Measurements from ENCODE around the gene ANO10.
"Not testable (repeated sequence)": the region's sequence is repeated elsewhere in the genome, so short reads cannot be mapped to it uniquely, and the experiment has no call there.

The ANO10 gene

GRCh38 chr3:43621656-43622432 lies at the start of gene ANO10:
Gene ANO10 (minus strand): TSS chr3:43622011. CDS start chr3:43605852, 16,159 bp downstream.
- FAIRE-seq (peak; percentile 82), DNase-seq (ENCODE audit: low spot score) (peak; percentile 98)

- no peak for FAIRE-seq
- DNase-seq (ENCODE audit: low spot score): no peak
Observed at GRCh38 chr3:43670635-43671522, 49.1 kb upstream of the ANO10 start.

- FAIRE-seq: not testable (repeated sequence)
Observed at GRCh38 chr3:43665011-43665410, 43.2 kb upstream of the ANO10 start.

GRCh38 chr3:43661376-43661775 lies 39.6 kb upstream of the ANO10 start:
- DNase-seq (ENCODE audit: low spot score); FAIRE-seq: not testable (repeated sequence)

More at GRCh38 chr3:43665011-43665410, 43.2 kb upstream of the ANO10 start:
- not testable (repeated sequence) for DNase-seq (ENCODE audit: low spot score)

GRCh38 chr3:43659250-43659880 lies 37.6 kb upstream of the ANO10 start:
- DNase-seq (ENCODE audit: low spot score) (no peak), FAIRE-seq (no peak)

- DNase-seq (ENCODE audit: low spot score); FAIRE-seq: not testable (repeated sequence)
Observed at GRCh38 chr3:43656390-43656789, 34.6 kb upstream of the ANO10 start.

GRCh38 chr3:43650345-43650744 lies 28.5 kb upstream of the ANO10 start:
- FAIRE-seq (no peak), DNase-seq (ENCODE audit: low spot score) (no peak)

GRCh38 chr3:43649365-43649968 lies 27.7 kb upstream of the ANO10 start:
- no peak for DNase-seq (ENCODE audit: low spot score)
- no peak for FAIRE-seq

GRCh38 chr3:43648957-43649356 lies 27.1 kb upstream of the ANO10 start:
- FAIRE-seq (no peak), DNase-seq (ENCODE audit: low spot score) (no peak)

GRCh38 chr3:43647331-43648166 lies 25.7 kb upstream of the ANO10 start:
- DNase-seq (ENCODE audit: low spot score) (peak; percentile 22), FAIRE-seq (peak; percentile 57)

GRCh38 chr3:43644443-43644842 lies 22.6 kb upstream of the ANO10 start:
- FAIRE-seq (no peak), DNase-seq (ENCODE audit: low spot score) (no peak)

GRCh38 chr3:43641306-43642114 lies 19.7 kb upstream of the ANO10 start:
- FAIRE-seq (no peak), DNase-seq (ENCODE audit: low spot score) (no peak)

GRCh38 chr3:43640681-43641080 lies 18.9 kb upstream of the ANO10 start:
- no peak for DNase-seq (ENCODE audit: low spot score)
- FAIRE-seq: no peak

- DNase-seq (ENCODE audit: low spot score) (peak; percentile 79), FAIRE-seq (peak; percentile 82)
Observed at GRCh38 chr3:43638594-43639447, 17.0 kb upstream of the ANO10 start.

GRCh38 chr3:43637702-43638101 lies 15.9 kb upstream of the ANO10 start:
- FAIRE-seq (no peak), DNase-seq (ENCODE audit: low spot score) (no peak)

- FAIRE-seq (no peak), DNase-seq (ENCODE audit: low spot score) (no peak)
Observed at GRCh38 chr3:43632986-43633385, 11.2 kb upstream of the ANO10 start.

GRCh38 chr3:43632269-43632733 lies 10.5 kb upstream of the ANO10 start:
- DNase-seq (ENCODE audit: low spot score) (peak; percentile 97), FAIRE-seq (peak; percentile 94)

- FAIRE-seq: no peak
- peak; percentile 10 for DNase-seq (ENCODE audit: low spot score)
Observed at GRCh38 chr3:43629741-43630140, 7.9 kb upstream of the ANO10 start.
